NCI-H510A (cell line): ENCODE results near the gene MCRIP1.

Experiments used
- DNase-seq: peaks from one replicate; lab custom pipeline; 2025; lab: John Stamatoyannopoulos, UW

The MCRIP1 gene

GRCh38 chr17:81860756-81861568 is 27.9 kb upstream of the MCRIP1 start:
- peak; percentile 98 for DNase-seq

- DNase-seq: no peak
Measured at GRCh38 chr17:81859906-81860755, 27.0 kb upstream of the MCRIP1 start, which contains the start of gene P4HB. P4HB (minus strand) TSS chr17:81860535; CDS start chr17:81860471, 64 bp downstream.

GRCh38 chr17:81858967-81859905 is 26.1 kb upstream of the MCRIP1 start:
- DNase-seq: no peak

DNA sequence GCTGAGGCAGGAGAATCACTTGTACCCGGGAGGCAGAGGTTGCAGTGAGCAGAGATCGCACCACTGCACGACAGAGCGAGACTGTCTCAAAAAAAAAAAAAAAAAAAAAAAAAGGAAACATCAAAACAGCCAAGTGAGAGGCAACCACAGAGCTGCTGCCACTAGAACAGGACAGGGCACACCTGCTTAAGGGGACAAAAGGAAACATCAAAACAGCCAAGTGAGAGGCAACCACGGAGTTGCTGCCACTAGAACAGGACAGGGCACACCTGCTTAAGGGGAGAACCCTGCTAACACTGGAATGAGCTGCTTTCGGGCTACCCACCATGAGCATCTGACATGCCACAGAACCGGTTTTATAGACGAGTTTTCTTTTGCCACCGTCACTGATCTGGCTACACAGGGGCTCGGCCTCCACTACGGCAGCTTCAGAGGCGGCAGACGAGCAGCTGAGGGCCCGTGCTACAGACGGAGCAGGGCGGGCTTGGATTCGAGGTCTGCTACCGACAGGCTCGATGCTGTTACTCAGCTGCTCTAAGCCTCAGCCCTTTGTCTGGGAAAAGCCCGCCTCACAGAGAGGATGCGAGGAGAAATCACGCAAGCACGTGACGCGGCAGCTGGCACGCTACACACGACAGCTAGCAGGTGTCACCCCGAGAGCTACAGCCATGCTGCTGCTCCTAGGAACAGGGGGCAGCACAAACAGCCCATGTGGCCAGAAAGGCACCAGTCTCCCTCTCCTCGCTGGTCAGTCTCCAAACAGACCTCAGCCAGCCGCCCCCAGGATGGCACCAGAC is 25.3 kb upstream of the MCRIP1 start:
- no peak for DNase-seq

GRCh38 chr17:81854974-81855774 is 22.1 kb upstream of the MCRIP1 start:
- DNase-seq: no peak

DNA sequence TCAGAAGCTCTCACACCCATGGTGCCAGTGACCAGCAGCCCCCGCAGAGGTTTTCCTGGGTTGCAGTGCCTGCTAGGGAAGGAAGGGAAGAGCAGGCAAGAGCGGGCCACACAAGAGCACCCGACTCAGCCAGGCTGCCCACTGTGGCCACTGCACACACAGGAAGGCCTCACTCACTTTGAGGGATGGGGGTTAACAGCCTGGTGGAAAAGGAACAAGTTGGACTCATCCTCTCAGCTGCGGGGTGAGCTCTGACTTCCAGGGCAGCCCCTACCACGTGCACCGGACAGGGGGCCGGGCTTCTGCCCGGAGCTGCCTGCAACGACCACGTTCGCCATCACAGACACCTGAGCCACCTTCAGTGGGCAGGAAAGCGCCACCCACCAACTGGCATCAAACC is 19.1 kb upstream of the MCRIP1 start:
- DNase-seq: no peak

DNA sequence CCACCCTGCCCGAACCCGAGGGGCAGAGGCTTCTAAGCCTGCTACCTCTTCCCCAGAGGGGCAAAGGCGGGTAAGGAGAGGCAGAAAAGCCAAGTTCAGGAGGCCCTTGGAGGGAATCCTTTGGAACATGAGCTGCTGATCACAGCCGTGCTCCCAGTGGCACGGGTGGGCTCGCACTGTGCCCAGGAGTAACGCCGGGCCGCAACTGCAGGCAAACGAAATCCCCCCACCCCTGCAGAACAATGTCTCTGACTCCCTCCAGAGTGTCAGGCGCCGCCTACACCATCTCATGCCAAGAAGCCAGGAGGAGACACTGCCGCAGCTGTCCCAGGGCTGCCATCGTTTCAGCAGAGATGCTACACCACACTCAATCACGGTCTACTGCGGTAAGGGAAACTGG is 18.3 kb upstream of the MCRIP1 start:
- no peak for DNase-seq

DNA sequence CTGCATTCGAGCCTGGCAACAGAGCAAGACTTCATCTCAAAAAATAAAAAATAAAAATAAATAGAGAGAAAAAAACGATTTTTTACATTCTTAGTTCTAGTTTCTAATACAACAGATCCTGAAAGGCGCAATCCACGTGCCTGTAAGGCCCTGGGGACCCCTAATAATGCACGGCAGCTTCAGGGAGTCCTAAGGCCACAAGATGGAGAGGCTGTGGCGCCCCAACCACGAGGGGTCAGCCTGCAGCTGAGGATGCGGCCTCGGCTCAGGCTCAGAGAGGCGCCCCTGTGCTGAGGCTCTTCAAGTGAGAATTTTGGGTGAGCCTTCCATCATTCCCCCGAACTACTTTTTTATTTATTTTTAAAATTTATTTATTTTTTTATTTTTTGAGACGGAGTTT is 16.4 kb upstream of the MCRIP1 start:
- no peak for DNase-seq

DNA sequence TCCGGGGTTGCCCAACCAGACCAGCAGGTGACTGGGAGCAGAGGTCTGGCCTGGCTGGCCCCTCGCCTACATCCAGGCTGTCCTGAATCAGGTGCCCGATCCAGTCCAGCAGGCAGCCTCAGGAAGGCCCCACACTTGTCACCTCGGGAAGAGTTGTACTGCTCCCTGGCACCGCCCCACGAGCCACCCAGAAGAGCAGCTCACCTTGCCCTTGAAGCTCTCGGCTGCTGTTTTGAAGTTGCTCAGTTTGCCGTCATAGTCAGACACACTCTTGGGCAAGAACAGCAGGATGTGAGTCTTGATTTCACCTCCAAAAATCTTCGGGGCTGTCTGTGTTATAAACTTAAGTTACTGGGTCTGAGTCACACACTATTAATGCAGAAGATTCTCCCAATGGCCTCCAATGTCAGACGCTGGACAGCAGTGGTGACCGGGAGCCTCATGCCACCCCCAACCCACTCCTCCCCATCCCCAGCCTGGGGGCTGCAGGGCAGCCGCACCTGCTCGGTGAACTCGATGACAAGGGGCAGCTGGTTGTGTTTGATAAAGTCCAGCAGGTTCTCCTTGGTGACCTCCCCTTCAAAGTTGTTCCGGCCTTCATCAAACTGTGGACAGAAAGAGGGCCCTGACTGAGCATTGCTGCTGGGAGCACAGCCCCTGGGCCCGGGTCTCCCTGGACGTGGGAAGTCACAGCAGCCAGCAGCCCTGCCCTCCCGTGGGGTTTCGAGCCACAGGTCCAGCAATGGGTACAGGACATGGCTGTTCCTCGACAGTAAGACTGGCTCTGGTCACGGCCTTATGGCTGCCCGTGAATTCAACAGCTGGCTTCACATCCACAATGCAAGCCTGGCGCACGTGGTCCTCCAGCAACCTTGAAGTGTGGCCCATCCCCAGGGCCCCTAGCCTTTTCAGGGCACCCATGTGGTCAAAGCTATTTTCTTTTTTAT is 13.9 kb upstream of the MCRIP1 start:
- no peak for DNase-seq

DNA sequence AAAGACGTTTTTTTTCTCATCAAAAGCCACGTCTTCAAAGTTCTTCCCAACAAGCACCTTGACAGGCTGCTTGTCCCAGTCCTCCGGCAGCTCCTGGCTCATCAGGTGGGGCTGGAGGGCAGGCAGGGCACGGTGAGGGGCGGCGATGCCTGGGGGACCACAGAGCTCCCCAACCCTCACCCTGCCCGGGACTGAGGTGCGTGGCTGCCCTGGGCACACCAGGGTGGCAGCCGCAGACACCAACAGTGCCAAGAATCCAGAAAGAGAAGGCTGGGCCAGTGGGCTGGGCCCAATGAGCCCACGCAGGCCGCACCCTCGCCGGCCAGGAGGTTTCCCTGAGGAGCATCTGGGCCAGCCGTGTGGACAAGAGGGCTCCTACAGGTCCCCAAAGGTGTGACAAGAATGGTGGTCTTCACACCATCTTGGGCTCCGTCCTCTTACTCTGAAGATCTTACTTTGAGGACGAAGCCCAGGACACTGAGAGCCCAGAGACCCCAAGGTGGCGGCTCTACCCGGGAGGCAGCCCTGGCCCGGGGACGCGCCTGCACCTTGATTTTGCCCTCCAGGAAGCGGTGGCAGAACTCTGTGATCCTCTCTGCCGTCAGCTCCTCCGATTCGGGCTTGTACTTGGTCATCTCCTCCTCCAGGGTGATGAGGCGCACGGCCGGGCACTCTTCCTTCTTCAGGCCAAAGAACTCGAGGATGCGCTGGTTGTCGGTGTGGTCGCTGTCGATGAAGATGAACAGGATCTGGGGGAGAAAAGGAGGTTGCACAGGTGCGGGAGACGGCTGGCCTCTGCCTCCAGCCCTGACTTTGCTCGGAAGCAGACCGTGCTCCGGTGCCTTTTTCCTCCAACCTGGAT is 13.0 kb upstream of the MCRIP1 start:
- no peak for DNase-seq

- no peak for DNase-seq
Measured at GRCh38 chr17:81845361-81845760, 12.3 kb upstream of the MCRIP1 start.

GRCh38 chr17:81844887-81845286 is 11.8 kb upstream of the MCRIP1 start:
- DNase-seq: no peak

GRCh38 chr17:81844327-81844851 is 11.3 kb upstream of the MCRIP1 start:
- no peak for DNase-seq

DNA sequence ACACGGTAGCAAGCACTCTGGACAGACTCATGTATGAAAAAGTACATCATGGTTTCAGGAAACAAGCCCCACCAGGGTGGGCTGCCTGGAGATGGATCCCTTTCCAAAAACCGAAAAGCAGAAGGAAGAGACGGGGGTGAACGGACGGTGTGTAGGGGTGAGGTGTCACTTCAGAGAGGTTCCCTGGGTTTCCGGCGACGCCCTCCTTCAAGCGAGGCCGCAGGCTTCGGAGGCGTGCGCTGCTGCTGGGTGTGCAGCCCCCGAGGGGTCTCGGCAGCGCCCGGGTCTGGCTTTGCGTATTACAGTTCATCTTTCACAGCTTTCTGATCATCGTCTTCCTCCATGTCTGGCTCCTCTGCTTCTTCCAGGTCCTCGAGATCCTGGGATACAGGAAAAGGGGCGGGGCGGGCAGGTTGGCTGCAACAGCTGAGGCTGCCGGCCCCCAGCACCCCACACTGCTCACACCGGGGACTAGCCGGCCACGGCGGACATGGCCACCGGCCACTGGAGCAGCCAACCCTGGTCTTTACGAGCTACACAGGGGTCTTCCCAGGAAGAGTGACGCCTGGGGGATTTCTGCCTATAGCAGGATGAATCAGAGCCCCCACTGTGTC is 10.7 kb upstream of the MCRIP1 start:
- DNase-seq: no peak

- no peak for DNase-seq
Measured at GRCh38 chr17:81842725-81843504, 9.8 kb upstream of the MCRIP1 start.

DNA sequence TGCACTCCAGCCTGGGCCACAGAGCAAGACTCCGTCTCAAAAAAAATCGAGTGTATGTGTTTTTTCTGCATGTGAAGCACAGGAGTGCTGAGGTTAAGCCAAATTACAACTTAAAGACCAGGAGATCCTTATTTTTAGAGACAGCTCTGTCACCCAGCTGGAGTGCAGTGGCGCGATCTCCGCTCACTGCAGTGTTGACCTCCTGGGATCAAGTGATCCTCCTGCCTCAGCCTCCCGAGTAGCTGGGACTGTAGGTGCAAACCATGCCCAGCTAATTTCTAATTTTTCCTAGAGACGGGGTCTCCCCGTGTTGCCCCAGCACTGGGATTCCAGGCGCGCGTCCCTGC is 9.3 kb upstream of the MCRIP1 start:
- no peak for DNase-seq

GRCh38 chr17:81841866-81842265 is 8.8 kb upstream of the MCRIP1 start:
- no peak for DNase-seq
